ENCODE results near the gene NBAS.
A peak's percentile ranks its signal among the peaks of the same experiment; 100 is the strongest.

Gene NBAS

DNA sequence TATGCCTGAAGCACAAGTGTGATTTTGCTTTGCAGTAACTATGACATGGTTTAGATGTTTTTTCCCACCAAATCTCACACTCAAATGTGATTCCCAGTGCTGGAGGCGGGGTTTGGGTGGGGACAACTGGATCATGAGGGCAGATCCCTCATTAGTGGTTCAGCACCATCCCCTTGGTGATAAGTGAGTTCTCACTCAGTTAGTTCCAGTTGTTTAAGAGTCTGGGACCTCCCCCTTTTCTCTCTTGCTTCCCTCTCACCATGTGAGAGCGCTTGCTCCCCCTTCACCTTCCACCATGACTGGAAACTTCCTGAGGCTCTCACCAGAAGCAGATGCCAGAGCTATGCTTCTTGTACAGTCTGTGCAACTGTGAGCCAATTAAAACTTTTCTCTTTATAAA is 102.9 kb downstream of the NBAS start:
- no peak overlapping the region for H3K4me3 ChIP-seq (ENCODE audit: low read depth, low read length)
- no peak for DNase-seq (ENCODE audit: low read depth)
- TF ChIP-seq, protein P1, sequence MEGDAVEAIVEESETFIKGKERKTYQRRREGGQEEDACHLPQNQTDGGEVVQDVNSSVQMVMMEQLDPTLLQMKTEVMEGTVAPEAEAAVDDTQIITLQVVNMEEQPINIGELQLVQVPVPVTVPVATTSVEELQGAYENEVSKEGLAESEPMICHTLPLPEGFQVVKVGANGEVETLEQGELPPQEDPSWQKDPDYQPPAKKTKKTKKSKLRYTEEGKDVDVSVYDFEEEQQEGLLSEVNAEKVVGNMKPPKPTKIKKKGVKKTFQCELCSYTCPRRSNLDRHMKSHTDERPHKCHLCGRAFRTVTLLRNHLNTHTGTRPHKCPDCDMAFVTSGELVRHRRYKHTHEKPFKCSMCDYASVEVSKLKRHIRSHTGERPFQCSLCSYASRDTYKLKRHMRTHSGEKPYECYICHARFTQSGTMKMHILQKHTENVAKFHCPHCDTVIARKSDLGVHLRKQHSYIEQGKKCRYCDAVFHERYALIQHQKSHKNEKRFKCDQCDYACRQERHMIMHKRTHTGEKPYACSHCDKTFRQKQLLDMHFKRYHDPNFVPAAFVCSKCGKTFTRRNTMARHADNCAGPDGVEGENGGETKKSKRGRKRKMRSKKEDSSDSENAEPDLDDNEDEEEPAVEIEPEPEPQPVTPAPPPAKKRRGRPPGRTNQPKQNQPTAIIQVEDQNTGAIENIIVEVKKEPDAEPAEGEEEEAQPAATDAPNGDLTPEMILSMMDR (IDR thresholded peaks at IDR 0.05; ENCODE audit: low read depth, low read length): no peak
- TF ChIP-seq POLR2A (IDR thresholded peaks at IDR 0.05; ENCODE audit: extremely low read depth, insufficient read length): no peak
- TF ChIP-seq MYC (IDR thresholded peaks at IDR 0.05; ENCODE audit: low read depth, low read length): no peak
- TF ChIP-seq, protein P2, sequence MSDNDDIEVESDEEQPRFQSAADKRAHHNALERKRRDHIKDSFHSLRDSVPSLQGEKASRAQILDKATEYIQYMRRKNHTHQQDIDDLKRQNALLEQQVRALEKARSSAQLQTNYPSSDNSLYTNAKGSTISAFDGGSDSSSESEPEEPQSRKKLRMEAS (IDR thresholded peaks at IDR 0.05; ENCODE audit: low read depth, low read length): no peak

DNA sequence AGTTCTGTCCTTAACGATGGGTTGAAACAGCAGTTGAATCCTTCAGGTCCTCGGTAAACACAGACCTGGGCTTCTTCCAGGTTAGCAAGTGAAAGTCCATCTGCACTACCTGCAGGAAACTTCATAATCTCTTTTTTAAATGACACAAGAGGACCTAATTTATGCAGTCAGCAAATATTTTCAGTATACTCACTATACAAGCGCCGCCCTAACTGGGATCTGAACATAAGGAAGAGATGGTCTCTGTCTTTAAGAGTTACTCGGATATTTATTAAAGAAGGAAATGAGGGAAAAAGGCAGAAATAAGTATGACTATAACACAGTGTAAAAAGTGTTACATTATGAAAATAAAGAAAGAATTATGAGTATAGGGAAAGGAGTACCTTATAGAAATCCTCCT is 103.3 kb downstream of the NBAS start:
- DNase-seq (ENCODE audit: low read depth): no peak
- H3K4me3 ChIP-seq (ENCODE audit: low read depth, low read length): no peak overlapping the region
- TF ChIP-seq POLR2A (IDR thresholded peaks at IDR 0.05; ENCODE audit: extremely low read depth, insufficient read length) (no peak), MYC (IDR thresholded peaks at IDR 0.05; ENCODE audit: low read depth, low read length) (no peak)
- TF ChIP-seq, protein P1 (IDR thresholded peaks at IDR 0.05; ENCODE audit: low read depth, low read length): no peak
- TF ChIP-seq, protein P2 (IDR thresholded peaks at IDR 0.05; ENCODE audit: low read depth, low read length): no peak

DNA sequence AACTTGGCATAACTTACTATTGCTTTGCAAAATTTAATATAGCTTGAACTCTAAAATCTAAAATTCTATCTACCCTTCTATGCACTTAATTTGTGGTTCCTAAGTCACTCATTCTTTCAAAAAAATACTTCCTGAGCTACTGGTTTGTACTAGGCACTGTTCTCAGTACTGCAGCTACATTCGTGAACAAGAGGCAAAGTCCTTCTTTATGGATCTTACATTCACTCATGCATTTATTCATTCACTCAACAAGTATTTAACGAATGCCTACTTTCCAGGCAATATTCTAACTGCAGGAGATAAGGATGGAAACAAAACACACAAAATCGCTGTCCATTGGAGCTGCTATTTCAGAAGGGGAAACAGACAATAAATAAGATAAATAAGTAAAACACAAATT is 104.8 kb downstream of the NBAS start:
- no peak overlapping the region for H3K4me3 ChIP-seq (ENCODE audit: low read depth, low read length)
- no peak for DNase-seq (ENCODE audit: low read depth)
- TF ChIP-seq MYC (IDR thresholded peaks at IDR 0.05; ENCODE audit: low read depth, low read length): no peak
- TF ChIP-seq, protein P2 (IDR thresholded peaks at IDR 0.05; ENCODE audit: low read depth, low read length): no peak
- TF ChIP-seq, protein P1 (IDR thresholded peaks at IDR 0.05; ENCODE audit: low read depth, low read length): no peak
- TF ChIP-seq POLR2A (IDR thresholded peaks at IDR 0.05; ENCODE audit: extremely low read depth, insufficient read length): no peak

DNA sequence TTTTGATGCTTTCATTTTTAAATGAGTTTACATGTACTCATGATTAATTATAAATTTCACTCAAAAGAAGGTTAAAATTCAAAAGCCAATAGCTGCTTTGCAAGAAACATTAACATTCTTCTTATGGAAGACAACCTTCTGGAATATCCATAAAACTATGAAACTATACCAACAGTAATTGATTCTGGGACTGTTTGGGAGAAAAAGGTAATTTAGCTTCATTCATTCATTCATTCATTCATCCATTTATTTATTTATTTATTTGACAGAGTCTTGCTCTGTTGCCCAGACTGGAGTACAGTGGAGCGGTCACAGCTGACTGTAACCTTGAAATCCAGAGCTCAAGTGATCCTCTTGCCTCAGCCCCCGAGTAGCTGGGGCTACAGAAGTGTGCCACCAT is 110.3 kb downstream of the NBAS start:
- no peak overlapping the region for H3K4me3 ChIP-seq (ENCODE audit: low read depth, low read length)
- no peak for DNase-seq (ENCODE audit: low read depth)
- TF ChIP-seq, protein P1 (IDR thresholded peaks at IDR 0.05; ENCODE audit: low read depth, low read length): no peak
- TF ChIP-seq MYC (IDR thresholded peaks at IDR 0.05; ENCODE audit: low read depth, low read length): no peak
- TF ChIP-seq, protein P2 (IDR thresholded peaks at IDR 0.05; ENCODE audit: low read depth, low read length): no peak
- TF ChIP-seq POLR2A (IDR thresholded peaks at IDR 0.05; ENCODE audit: extremely low read depth, insufficient read length): no peak

DNA sequence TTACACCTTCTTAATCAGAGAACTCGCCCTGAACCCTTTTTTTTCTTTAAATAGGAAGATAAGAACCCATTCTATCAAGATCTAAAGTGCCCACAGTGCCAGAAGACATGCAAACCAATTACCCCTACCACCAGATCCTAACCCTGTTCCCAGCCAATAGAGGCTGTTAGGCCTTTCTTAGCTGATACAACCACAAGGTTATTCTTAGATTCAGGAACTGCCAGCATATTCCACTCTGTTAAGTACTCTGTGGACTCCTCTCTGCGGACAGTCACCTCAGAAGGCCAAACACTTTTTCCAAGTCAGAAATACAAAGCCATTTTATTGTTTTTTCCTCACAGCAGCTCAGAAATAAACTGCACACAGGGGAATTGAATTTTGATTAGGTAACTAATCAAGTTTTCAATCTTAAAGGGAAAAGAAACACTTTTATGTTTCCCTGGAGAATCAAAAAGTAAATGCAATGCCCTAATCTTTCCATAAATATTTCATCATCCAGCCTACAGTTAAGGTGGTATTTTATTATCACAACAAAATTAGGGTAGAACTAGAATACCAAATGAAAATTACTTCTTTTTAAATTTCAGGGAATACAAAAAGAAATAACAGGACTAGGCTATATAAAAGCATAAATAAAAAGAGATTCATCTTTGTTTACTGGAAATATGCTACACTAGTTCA is 111.4 kb downstream of the NBAS start:
- DNase-seq (ENCODE audit: low read depth): peak; percentile 55
- TF ChIP-seq POLR2A (IDR thresholded peaks at IDR 0.05; ENCODE audit: extremely low read depth, insufficient read length) (no peak), MYC (IDR thresholded peaks at IDR 0.05; ENCODE audit: low read depth, low read length) (no peak)
- TF ChIP-seq, protein P2 (IDR thresholded peaks at IDR 0.05; ENCODE audit: low read depth, low read length): no peak
- TF ChIP-seq, protein P1 (IDR thresholded peaks at IDR 0.05; ENCODE audit: low read depth, low read length): no peak
- H3K4me3 ChIP-seq (ENCODE audit: low read depth, low read length): no peak overlapping the region
